CD4-positive, alpha-beta T cell (primary cell): ENCODE results near the gene CAMTA1. TPM values are rescaled to one million over a fixed set of nuclear protein-coding genes. Genes with fewer than 3 reads are reported as not detected.

ENCODE experiments used
- ATAC-seq: fragments of 200-7000 bp; cut with Tn5 transposase; one replicate; pipeline ENCODE4 v1.10.0; 2022; ENCODE audit warnings: mild to moderate bottlenecking; ENCODE audit not compliant: poor library complexity
- CTCF ChIA-PET: fragments of 350-600 bp; sonication (Branson Sonifier 250); formaldehyde crosslinking; loops from one replicate; lab custom pipeline; 2021; ENCODE audit warnings: antibody characterized with exemption, inconsistent platforms; lab: Charles Lee
- POLR2A ChIA-PET: fragments of 350-600 bp; sonication (Branson Sonifier 250); formaldehyde crosslinking; loops from one replicate; lab custom pipeline; 2021; ENCODE audit warnings: antibody characterized with exemption, inconsistent platforms; lab: Charles Lee
- DNase-seq, 14 experiments: peaks; one replicate each; pipeline ENCODE4 v3.0.0-alpha.2; 2013 to 2020; ENCODE audit warnings: mixed read lengths in 2 of 14
- H3K27ac ChIP-seq, 2 donors: one replicate each; pipeline versions ENCODE4 v1.5.1 to v1.7.0; 2013; ENCODE audit warnings: low read length in 2 of 2, low read depth in 1 of 2, mild to moderate bottlenecking in 1 of 2
- H3K27me3 ChIP-seq, 2 experiments: 1 replicate in 1 of 2; 2 replicates in 1 of 2; pipeline versions ENCODE4 v1.6.1 to v1.7.0; 2013; ENCODE audit warnings: low read length in 2 of 2, control low read depth in 1 of 2, mild to moderate bottlenecking in 1 of 2, moderate library complexity in 1 of 2; ENCODE audit not compliant: insufficient read depth in 2 of 2, control insufficient read depth in 1 of 2
- H3K36me3 ChIP-seq: one replicate; pipeline ENCODE4 v1.6.1; 2013; ENCODE audit warnings: low read length, control low read depth; ENCODE audit not compliant: insufficient read depth
- H3K4me1 ChIP-seq: one replicate; pipeline ENCODE4 v1.6.1; 2013; ENCODE audit warnings: low read length, control low read depth; ENCODE audit not compliant: insufficient read depth
- H3K4me3 ChIP-seq: one replicate; pipeline ENCODE4 v1.5.1; 2013; ENCODE audit warnings: mild to moderate bottlenecking, low read length, moderate library complexity
- H3K9me3 ChIP-seq, 2 experiments: 1 replicate in 1 of 2; 2 replicates in 1 of 2; pipeline versions ENCODE4 v1.6.1 to v1.7.0; 2013; ENCODE audit warnings: low read length in 2 of 2, mild to moderate bottlenecking in 2 of 2, control low read depth in 1 of 2, moderate library complexity in 1 of 2; ENCODE audit not compliant: control insufficient read depth in 1 of 2, insufficient read depth in 1 of 2
- H3K27ac Mint-ChIP-seq: one replicate; pipeline ENCODE4 v1.8.0; 2020; ENCODE audit warnings: mixed read lengths
- H3K27me3 Mint-ChIP-seq: one replicate; pipeline ENCODE4 v1.8.0; 2021; ENCODE audit warnings: mixed read lengths
- H3K36me3 Mint-ChIP-seq: one replicate; pipeline ENCODE4 v1.8.0; 2021; ENCODE audit warnings: low read depth, mixed read lengths
- H3K4me1 Mint-ChIP-seq: one replicate; pipeline ENCODE4 v1.8.0; 2021; ENCODE audit warnings: low read depth, mixed read lengths
- H3K4me3 Mint-ChIP-seq: one replicate; pipeline ENCODE4 v1.8.0; 2020; ENCODE audit warnings: mild to moderate bottlenecking, mixed read lengths
- H3K9me3 Mint-ChIP-seq: one replicate; pipeline ENCODE4 v1.8.0; 2020; ENCODE audit warnings: mixed read lengths
- intact Hi-C, 2 experiments: fragments of 100-400 bp; cut with DNase I in 1 of 2; cut with micrococcal nuclease in 1 of 2; formaldehyde crosslinking; loops; one replicate each; pipeline versions ENCODE4 v1.15.1 to v1.9.0; 2023 to 2025; cut with DNase I, micrococcal nuclease
- total RNA-seq, 174 experiments: library from RNA in 2 of 174; stranded (reverse) in 2 of 174; gene quantifications; one replicate each; pipeline ENCODE4 v1.2.3 and lab custom pipeline; 2021 to 2026
- TF ChIP-seq, protein P1 (sequence below): fragments of 200-600 bp; IDR thresholded peaks from one replicate; pipeline ENCODE4 v1.8.0; 2022; ENCODE audit warnings: antibody characterized with exemption, mild to moderate bottlenecking

Gene CAMTA1
- total RNA-seq, 2 experiments from 2014 or later = 38.6 to 39.3 TPM

DNA sequence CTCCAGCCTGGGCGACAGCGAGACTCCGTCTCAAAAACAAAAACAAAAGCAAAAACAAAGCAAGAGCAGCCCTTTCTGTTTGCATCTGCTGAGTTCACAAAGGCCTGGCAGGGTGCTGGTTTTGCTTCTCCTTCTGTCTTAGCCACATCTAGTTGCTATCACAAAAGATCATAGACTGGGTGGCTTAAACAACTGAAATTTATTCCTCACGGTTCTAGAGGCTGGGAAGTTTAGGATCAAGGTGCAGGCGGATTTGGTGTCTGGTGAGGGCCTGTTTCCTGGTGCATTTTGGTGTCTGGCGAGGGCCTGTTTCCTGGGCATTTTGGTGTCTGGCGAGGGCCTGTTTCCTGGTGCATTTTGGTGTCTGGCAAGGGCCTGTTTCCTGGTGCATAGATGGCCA is 471.3 kb downstream of the CAMTA1 start:
- Mint-ChIP-seq H3K4me3 (no peak overlapping the region), H3K4me1 (no peaks in the 10 kb centered on the region), H3K9me3 (no peaks in the 10 kb centered on the region), H3K36me3 (no peaks in the 10 kb centered on the region), H3K27ac (no peak overlapping the region), H3K27me3 (peaks cover 22% of the 10 kb centered on the region)
- no peaks in the 10 kb centered on the region for H3K9me3 ChIP-seq
- no peak overlapping the region for H3K4me3 ChIP-seq
- no peaks in the 10 kb centered on the region for H3K36me3 ChIP-seq
- ATAC-seq (no peak), DNase-seq (no peak)
- H3K4me1 ChIP-seq = no peaks in the 10 kb centered on the region
- intact Hi-C loops = no loop called here
- ChIA-PET CTCF (no interaction called here), POLR2A (no interaction called here)
- H3K27me3 ChIP-seq = peaks cover 0 to 3% of the 10 kb centered on the region in 2 experiments
- TF ChIP-seq, protein P1, sequence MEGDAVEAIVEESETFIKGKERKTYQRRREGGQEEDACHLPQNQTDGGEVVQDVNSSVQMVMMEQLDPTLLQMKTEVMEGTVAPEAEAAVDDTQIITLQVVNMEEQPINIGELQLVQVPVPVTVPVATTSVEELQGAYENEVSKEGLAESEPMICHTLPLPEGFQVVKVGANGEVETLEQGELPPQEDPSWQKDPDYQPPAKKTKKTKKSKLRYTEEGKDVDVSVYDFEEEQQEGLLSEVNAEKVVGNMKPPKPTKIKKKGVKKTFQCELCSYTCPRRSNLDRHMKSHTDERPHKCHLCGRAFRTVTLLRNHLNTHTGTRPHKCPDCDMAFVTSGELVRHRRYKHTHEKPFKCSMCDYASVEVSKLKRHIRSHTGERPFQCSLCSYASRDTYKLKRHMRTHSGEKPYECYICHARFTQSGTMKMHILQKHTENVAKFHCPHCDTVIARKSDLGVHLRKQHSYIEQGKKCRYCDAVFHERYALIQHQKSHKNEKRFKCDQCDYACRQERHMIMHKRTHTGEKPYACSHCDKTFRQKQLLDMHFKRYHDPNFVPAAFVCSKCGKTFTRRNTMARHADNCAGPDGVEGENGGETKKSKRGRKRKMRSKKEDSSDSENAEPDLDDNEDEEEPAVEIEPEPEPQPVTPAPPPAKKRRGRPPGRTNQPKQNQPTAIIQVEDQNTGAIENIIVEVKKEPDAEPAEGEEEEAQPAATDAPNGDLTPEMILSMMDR = no peak
- no peak overlapping the region for H3K27ac ChIP-seq

DNA sequence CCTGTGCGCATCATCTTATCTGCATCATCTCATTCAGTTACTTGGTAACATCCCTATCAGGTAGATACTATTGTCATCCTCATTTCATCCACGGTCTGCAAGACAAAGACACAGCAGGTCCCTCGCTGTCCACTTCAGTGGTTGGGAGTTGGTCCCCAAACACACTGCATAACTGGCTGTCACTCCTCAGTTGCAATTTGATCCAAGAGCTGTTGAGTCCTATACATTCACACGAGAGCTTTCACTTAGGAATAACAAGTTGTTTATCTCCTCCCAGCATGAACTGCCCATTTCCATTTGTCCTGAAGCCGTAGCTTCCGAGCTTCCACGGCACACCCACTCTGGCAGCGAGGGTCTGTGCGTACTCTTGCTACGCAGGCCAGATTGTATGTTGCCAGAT is 472.0 kb downstream of the CAMTA1 start:
- Histone ChIP-seq H3K27ac (no peak overlapping the region), H3K9me3 (no peaks in the 10 kb centered on the region), H3K27me3 (peaks cover 0 to 2% of the 10 kb centered on the region in 2 experiments), H3K4me1 (no peaks in the 10 kb centered on the region), H3K4me3 (no peak overlapping the region), H3K36me3 (no peaks in the 10 kb centered on the region)
- no peaks in the 10 kb centered on the region for H3K36me3 Mint-ChIP-seq
- H3K27ac Mint-ChIP-seq = no peak overlapping the region
- H3K27me3 Mint-ChIP-seq = peaks cover 27% of the 10 kb centered on the region
- CTCF ChIA-PET = no interaction called here
- TF ChIP-seq, protein P1 = no peak
- DNase-seq = no peak
- no peaks in the 10 kb centered on the region for H3K9me3 Mint-ChIP-seq
- POLR2A ChIA-PET = no interaction called here
- no peaks in the 10 kb centered on the region for H3K4me1 Mint-ChIP-seq
- no peak for ATAC-seq
- intact Hi-C loops = no loop called here
- H3K4me3 Mint-ChIP-seq = no peak overlapping the region

DNA sequence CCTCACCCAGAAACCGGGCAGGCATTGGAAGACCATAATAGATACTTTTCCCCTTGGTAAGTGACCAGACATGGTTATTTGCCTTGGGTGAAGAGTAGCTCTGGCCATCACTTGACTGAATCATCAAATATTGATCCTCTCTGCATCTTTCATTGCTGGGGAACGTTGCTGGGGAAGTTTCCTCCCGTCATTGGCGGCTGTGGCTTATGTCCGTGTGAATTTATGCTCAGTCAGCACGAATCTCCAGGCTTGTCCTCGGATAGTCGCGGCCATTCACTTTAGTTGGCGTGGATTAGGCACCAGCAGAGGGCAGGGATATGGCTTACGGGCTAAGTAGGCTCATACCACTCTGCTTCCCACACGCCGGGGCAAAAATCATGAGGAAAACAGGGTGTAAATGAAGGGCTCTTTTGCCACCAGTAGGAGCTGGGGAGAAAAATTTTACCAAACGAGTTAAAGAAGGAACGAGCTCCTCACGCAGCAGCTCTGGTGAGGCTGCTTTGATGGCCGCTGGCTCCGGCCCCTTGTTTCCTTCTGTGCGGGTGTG is 473.4 kb downstream of the CAMTA1 start:
- Mint-ChIP-seq H3K36me3 (no peaks in the 10 kb centered on the region), H3K27ac (no peak overlapping the region), H3K9me3 (no peaks in the 10 kb centered on the region), H3K4me1 (no peaks in the 10 kb centered on the region), H3K27me3 (peaks cover 40% of the 10 kb centered on the region), H3K4me3 (no peak overlapping the region)
- H3K36me3 ChIP-seq = no peaks in the 10 kb centered on the region
- ChIA-PET POLR2A (no interaction called here), CTCF (no interaction called here)
- peaks cover 2 to 7% of the 10 kb centered on the region in 2 experiments for H3K27me3 ChIP-seq
- no peaks in the 10 kb centered on the region for H3K4me1 ChIP-seq
- DNase-seq = no peak
- H3K4me3 ChIP-seq = no peak overlapping the region
- H3K9me3 ChIP-seq = no peaks in the 10 kb centered on the region
- H3K27ac ChIP-seq = no peak overlapping the region
- TF ChIP-seq, protein P1 = no peak
- no peak for ATAC-seq
- intact Hi-C loops = no loop called here
